KMS-11 (cell line): Measurements from ENCODE around the gene VAV3.

Experiments
- H2AFZ ChIP-seq: fragments of 200-600 bp; sonication (generic); 2 replicates; pipeline ENCODE4 v1.6.1; 2016; ENCODE audit warnings: antibody characterized with exemption, mixed run types, low read depth
- H3K27ac ChIP-seq: fragments of 200-600 bp; sonication (generic); 2 replicates; pipeline ENCODE4 v1.6.1; 2016; ENCODE audit warnings: mild to moderate bottlenecking, mixed run types
- H3K27me3 ChIP-seq: fragments of 200-600 bp; sonication (generic); 2 replicates; pipeline ENCODE4 v1.6.1; 2017; ENCODE audit warnings: mild to moderate bottlenecking, low read depth, mixed run types, moderate library complexity; ENCODE audit not compliant: insufficient read depth
- H3K36me3 ChIP-seq: fragments of 200-600 bp; sonication (generic); 2 replicates; pipeline ENCODE4 v1.6.1; 2017; ENCODE audit warnings: mild to moderate bottlenecking, mixed run types; ENCODE audit not compliant: insufficient read depth
- H3K4me1 ChIP-seq: fragments of 200-600 bp; sonication (generic); 2 replicates; pipeline ENCODE4 v1.6.1; 2016; ENCODE audit warnings: mild to moderate bottlenecking, low read depth, mixed run types; ENCODE audit not compliant: poor library complexity, severe bottlenecking
- H3K4me2 ChIP-seq: fragments of 200-600 bp; sonication (generic); 2 replicates; pipeline ENCODE4 v1.7.0; 2016; ENCODE audit warnings: mild to moderate bottlenecking, mixed run types
- H3K4me3 ChIP-seq: fragments of 200-600 bp; sonication (generic); IDR thresholded peaks from 2 replicates; pipeline ENCODE4 v1.6.1; 2017; ENCODE audit warnings: low read depth, low read length, mixed read lengths; ENCODE audit not compliant: insufficient read depth
- H3K79me2 ChIP-seq: fragments of 200-600 bp; sonication (generic); 2 replicates; pipeline ENCODE4 v1.6.1; 2016; ENCODE audit warnings: low read depth, mixed run types; ENCODE audit not compliant: insufficient read depth
- H3K9ac ChIP-seq: fragments of 200-600 bp; sonication (generic); 2 replicates; pipeline ENCODE4 v1.6.1; 2016; ENCODE audit warnings: mild to moderate bottlenecking, mixed run types
- H4K20me1 ChIP-seq: fragments of 200-600 bp; sonication (generic); 2 replicates; pipeline ENCODE4 v1.6.1; 2016; ENCODE audit warnings: mild to moderate bottlenecking, mixed run types; ENCODE audit not compliant: insufficient read depth
- TF ChIP-seq, protein P1 (sequence below): fragments of 200-600 bp; sonication (generic); conservative IDR thresholded peaks from 2 replicates; pipeline ENCODE4 v1.6.1; 2017; ENCODE audit warnings: low read depth, mild to moderate bottlenecking, antibody characterized with exemption, low read length, moderate library complexity, mixed read lengths

The VAV3 gene

DNA sequence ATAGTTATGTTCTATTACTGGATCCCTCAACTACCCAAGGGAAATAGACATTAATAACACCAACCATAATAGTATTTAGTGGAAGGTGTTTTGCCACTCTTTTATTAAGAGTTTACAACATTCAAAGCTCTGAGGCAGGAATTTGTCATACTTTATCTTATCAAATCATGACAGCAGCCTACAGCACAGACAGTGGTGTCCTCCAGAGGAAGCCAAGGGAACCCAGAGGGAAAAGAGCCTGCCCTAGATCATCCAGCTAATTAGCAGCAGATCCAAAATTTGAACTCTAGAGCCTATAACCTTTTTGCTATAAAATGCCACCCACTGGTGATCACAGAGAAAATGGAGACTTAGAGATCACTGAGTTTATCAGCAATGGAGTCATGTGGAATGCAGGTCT lies 18.2 kb downstream of the VAV3 start:
- H3K27me3 ChIP-seq: no peaks in the 10 kb centered on the region
- no peaks in the 10 kb centered on the region for H3K79me2 ChIP-seq
- H4K20me1 ChIP-seq: no peaks in the 10 kb centered on the region
- H3K4me2 ChIP-seq: no peak overlapping the region
- H3K27ac ChIP-seq: no peak overlapping the region
- TF ChIP-seq, protein P1, sequence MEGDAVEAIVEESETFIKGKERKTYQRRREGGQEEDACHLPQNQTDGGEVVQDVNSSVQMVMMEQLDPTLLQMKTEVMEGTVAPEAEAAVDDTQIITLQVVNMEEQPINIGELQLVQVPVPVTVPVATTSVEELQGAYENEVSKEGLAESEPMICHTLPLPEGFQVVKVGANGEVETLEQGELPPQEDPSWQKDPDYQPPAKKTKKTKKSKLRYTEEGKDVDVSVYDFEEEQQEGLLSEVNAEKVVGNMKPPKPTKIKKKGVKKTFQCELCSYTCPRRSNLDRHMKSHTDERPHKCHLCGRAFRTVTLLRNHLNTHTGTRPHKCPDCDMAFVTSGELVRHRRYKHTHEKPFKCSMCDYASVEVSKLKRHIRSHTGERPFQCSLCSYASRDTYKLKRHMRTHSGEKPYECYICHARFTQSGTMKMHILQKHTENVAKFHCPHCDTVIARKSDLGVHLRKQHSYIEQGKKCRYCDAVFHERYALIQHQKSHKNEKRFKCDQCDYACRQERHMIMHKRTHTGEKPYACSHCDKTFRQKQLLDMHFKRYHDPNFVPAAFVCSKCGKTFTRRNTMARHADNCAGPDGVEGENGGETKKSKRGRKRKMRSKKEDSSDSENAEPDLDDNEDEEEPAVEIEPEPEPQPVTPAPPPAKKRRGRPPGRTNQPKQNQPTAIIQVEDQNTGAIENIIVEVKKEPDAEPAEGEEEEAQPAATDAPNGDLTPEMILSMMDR: no peak
- no peak overlapping the region for H2AFZ ChIP-seq
- H3K36me3 ChIP-seq: no peaks in the 10 kb centered on the region
- no peak overlapping the region for H3K9ac ChIP-seq
- no peak overlapping the region for H3K4me3 ChIP-seq
- peaks cover 18% of the 10 kb centered on the region for H3K4me1 ChIP-seq

DNA sequence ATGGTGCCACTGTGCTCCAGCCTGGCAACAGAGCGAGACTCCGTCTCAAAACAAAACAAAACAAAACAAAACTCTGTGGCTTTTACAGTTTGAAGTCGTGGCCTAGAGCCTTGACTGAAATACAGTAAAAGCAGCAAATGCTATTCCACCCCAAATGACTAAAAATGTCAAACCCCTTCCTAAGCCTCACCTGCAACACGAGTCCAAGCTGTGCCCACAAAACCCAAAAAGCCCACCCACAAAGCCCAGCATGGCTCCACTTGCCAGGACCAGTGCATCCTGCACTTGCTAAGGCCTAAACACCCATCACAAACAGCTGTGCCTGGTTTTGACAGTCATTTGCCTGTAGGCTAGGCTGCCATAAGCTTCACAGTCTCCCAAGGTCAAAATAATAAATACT lies 21.3 kb downstream of the VAV3 start:
- no peak overlapping the region for H3K4me3 ChIP-seq
- no peak overlapping the region for H3K9ac ChIP-seq
- H2AFZ ChIP-seq: no peak overlapping the region
- H4K20me1 ChIP-seq: no peaks in the 10 kb centered on the region
- no peak overlapping the region for H3K27ac ChIP-seq
- H3K36me3 ChIP-seq: no peaks in the 10 kb centered on the region
- H3K4me1 ChIP-seq: peaks cover under 1% of the 10 kb centered on the region
- TF ChIP-seq, protein P1: no peak
- no peaks in the 10 kb centered on the region for H3K79me2 ChIP-seq
- H3K27me3 ChIP-seq: no peaks in the 10 kb centered on the region
- no peak overlapping the region for H3K4me2 ChIP-seq

DNA sequence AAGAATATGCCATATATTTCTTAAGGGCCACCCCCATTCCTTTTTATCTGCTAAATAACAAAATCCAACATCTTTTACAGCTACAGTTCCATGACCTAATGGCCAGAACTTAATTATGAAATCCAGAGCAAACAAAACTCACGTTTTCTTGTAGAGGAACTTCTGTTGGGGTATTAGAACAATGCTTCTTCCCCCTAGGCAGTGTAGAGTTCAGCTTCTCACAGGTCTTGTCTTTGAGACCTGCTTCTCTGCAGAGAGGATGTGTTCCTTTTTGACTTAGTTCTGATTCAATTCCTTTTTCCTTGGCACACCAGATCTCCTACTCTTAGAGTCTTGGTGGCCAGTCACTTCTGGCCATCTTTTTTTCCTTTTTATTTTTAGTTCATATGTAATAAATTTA lies 22.2 kb downstream of the VAV3 start:
- H3K4me2 ChIP-seq: no peak overlapping the region

DNA sequence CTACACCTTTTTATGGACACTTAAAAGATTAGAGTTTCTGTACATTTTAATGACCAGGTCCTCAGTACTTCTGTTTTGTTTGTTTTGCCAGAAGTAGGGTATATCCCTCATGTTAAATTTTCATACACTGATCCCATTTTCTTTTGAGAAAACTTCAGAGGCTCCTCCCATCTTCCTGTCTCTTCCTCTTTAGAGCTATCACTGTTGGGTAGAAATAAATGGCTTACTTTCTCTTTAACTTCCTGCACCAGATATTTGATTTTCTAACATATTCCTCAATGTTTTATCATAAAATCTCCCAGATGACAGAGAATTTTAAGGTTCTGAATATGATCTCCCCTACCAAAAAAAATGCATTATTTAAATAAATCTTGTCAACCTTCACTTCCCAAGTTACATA lies 23.4 kb downstream of the VAV3 start:
- TF ChIP-seq, protein P1: no peak
- Histone ChIP-seq H3K27ac (no peak overlapping the region), H3K9ac (no peak overlapping the region), H3K27me3 (no peaks in the 10 kb centered on the region), H2AFZ (no peak overlapping the region), H4K20me1 (no peaks in the 10 kb centered on the region), H3K4me1 (peaks cover 18% of the 10 kb centered on the region), H3K4me3 (no peak overlapping the region), H3K79me2 (no peaks in the 10 kb centered on the region), H3K4me2 (no peak overlapping the region), H3K36me3 (no peaks in the 10 kb centered on the region)

More for the DNA sequence above, 22.2 kb downstream of the VAV3 start:
- H4K20me1 ChIP-seq: no peaks in the 10 kb centered on the region
- no peaks in the 10 kb centered on the region for H3K27me3 ChIP-seq
- no peak overlapping the region for H3K27ac ChIP-seq
- H3K4me3 ChIP-seq: no peak overlapping the region
- TF ChIP-seq, protein P1: no peak
- no peaks in the 10 kb centered on the region for H3K79me2 ChIP-seq
- H3K4me1 ChIP-seq: peaks cover 5% of the 10 kb centered on the region
- no peak overlapping the region for H3K9ac ChIP-seq
- no peaks in the 10 kb centered on the region for H3K36me3 ChIP-seq
- H2AFZ ChIP-seq: no peak overlapping the region
